GM12878 (cell line): ENCODE data around the gene STRN4. TPM values are rescaled to one million over a fixed set of nuclear protein-coding genes. Genes with fewer than 3 reads are reported as not detected.
A peak's percentile ranks its signal among the peaks of the same experiment; 100 is the strongest.

Source experiments
- ATAC-seq: fragments of 200-7000 bp; cut with Tn5 transposase; 3 replicates; pipeline ENCODE4 v1.9.1; 2020; ENCODE audit warnings: mild to moderate bottlenecking, moderate library complexity
- BruUV-seq: library from RNA; stranded (reverse); fragments of 400-500 nt; replicated peaks from 2 replicates; lab custom pipeline; 2021; lab: Mats Ljungman, UMichigan
- CTCF ChIA-PET: fragments of 300-600 bp; sonication (Branson Sonifier 250); formaldehyde crosslinking; extraction: SDS; loops from one replicate; lab custom pipeline; 2021; ENCODE audit warnings: inconsistent platforms; lab: Yijun Ruan, JAX
- POLR2A ChIA-PET: fragments of 350-600 bp; formaldehyde crosslinking; extraction: SDS; loops from one replicate; lab custom pipeline; 2021; ENCODE audit warnings: inconsistent platforms; lab: Charles Lee
- RAD21 ChIA-PET: fragments of 300-600 bp; sonication (Branson Sonifier 250); formaldehyde crosslinking; loops from one replicate; lab custom pipeline; 2023; ENCODE audit warnings: antibody characterized with exemption; ENCODE audit not compliant: unreplicated experiment; lab: Charles Lee
- SMC1A ChIA-PET: fragments of 300-600 bp; sonication (Branson Sonifier 250); formaldehyde crosslinking; loops from one replicate; lab custom pipeline; 2023; ENCODE audit not compliant: unreplicated experiment, uncharacterized antibody; lab: Charles Lee
- DNase-seq: peaks from one replicate; pipeline ENCODE4 v3.0.0-alpha.2; 2011; ENCODE audit warnings: low read depth, low spot score
- FAIRE-seq: peaks from 3 replicates; lab custom pipeline; 2011; peaks lifted over from hg19 to GRCh38; lab: Jason Lieb, UNC
- H2AFZ ChIP-seq: 2 replicates; pipeline ENCODE4 v1.6.0; 2011; ENCODE audit warnings: low read depth, low read length, control low read depth; ENCODE audit not compliant: control insufficient read depth
- H3K27ac ChIP-seq: 2 replicates; pipeline ENCODE4 v1.5.1; 2011; ENCODE audit warnings: control low read depth; ENCODE audit not compliant: control insufficient read depth, insufficient read depth
- H3K27me3 ChIP-seq, 2 experiments: replicated peaks in 1 of 2; 2 replicates each; pipeline versions ENCODE4 v1.6.0 to v1.6.1; 2011; ENCODE audit warnings: low read length in 1 of 2; ENCODE audit not compliant: control insufficient read depth in 2 of 2, insufficient read depth in 2 of 2
- H3K36me3 ChIP-seq, 2 experiments: 2 replicates each; pipeline ENCODE4 v1.5.1; 2011; ENCODE audit warnings: low read length in 1 of 2; ENCODE audit not compliant: control insufficient read depth in 2 of 2, insufficient read depth in 2 of 2
- H3K4me1 ChIP-seq: 2 replicates; pipeline ENCODE4 v1.6.1; 2011; ENCODE audit warnings: mild to moderate bottlenecking, low read length, moderate library complexity, mixed read lengths; ENCODE audit not compliant: control insufficient read depth, insufficient read depth
- H3K4me2 ChIP-seq: 2 replicates; pipeline ENCODE4 v1.6.0; 2011; ENCODE audit warnings: control low read depth; ENCODE audit not compliant: control insufficient read depth, insufficient read depth
- H3K4me3 ChIP-seq: fragments of 200-600 bp; sonication (generic); 2 replicates; pipeline ENCODE4 v1.5.1; 2016
- H3K79me2 ChIP-seq: 2 replicates; pipeline ENCODE4 v1.6.0; 2011; ENCODE audit warnings: low read length; ENCODE audit not compliant: control insufficient read depth, insufficient read depth
- H3K9ac ChIP-seq: 2 replicates; pipeline ENCODE4 v1.8.0; 2011; ENCODE audit warnings: low read length, control low read depth, mixed read lengths; ENCODE audit not compliant: control insufficient read depth, insufficient read depth
- H3K9me3 ChIP-seq: replicated peaks from 3 replicates; pipeline ENCODE4 v1.5.1; 2011; ENCODE audit warnings: mild to moderate bottlenecking, low read length; ENCODE audit not compliant: control insufficient read depth, insufficient read depth
- H4K20me1 ChIP-seq: 2 replicates; pipeline ENCODE4 v1.6.0; 2011; ENCODE audit not compliant: control insufficient read depth, insufficient read depth
- BHLHE40 ChIP-seq, 2 experiments: fragments of 450-650 bp in 1 of 2; IDR thresholded peaks; 2 replicates each; pipeline ENCODE4 v1.6.1; 2011 to 2017; ENCODE audit warnings: low read depth in 2 of 2, borderline replicate concordance in 1 of 2, improper control_type of control experiment in 1 of 2, low read length in 1 of 2, mild to moderate bottlenecking in 1 of 2
- CHD1 ChIP-seq: IDR thresholded peaks from 2 replicates; pipeline ENCODE4 v1.6.1; 2012; ENCODE audit warnings: low read depth, low read length, improper control_type of control experiment
- CHD2 ChIP-seq: IDR thresholded peaks from 2 replicates; pipeline ENCODE4 v1.6.1; 2011; ENCODE audit warnings: low read depth, low read length, improper control_type of control experiment, borderline replicate concordance
- CUX1 ChIP-seq: IDR thresholded peaks from 2 replicates; pipeline ENCODE4 v1.6.1; 2012; ENCODE audit warnings: improper control_type of control experiment, low read depth, low read length; ENCODE audit not compliant: insufficient replicate concordance
- IKZF2 ChIP-seq, 2 experiments: fragments of 450-650 bp; IDR thresholded peaks; 2 replicates each; pipeline ENCODE4 v1.6.1; 2017; ENCODE audit warnings: mild to moderate bottlenecking in 2 of 2, moderate library complexity in 2 of 2
- SPI1 ChIP-seq: IDR thresholded peaks from 2 replicates; pipeline ENCODE4 v1.6.1; 2011; ENCODE audit warnings: low read depth, mild to moderate bottlenecking, low read length, moderate library complexity, borderline replicate concordance; ENCODE audit not compliant: insufficient read depth
- SUZ12 ChIP-seq: fragments of 200-600 bp; sonication (generic); IDR thresholded peaks from one replicate; pipeline ENCODE4 v1.6.1; 2018; ENCODE audit warnings: antibody characterized with exemption, mild to moderate bottlenecking; ENCODE audit not compliant: unreplicated experiment
- ZBTB40 ChIP-seq: fragments of 450-650 bp; IDR thresholded peaks from 2 replicates; pipeline ENCODE4 v1.6.1; 2016; ENCODE audit warnings: mild to moderate bottlenecking, moderate library complexity, borderline replicate concordance
- ZZZ3 ChIP-seq: IDR thresholded peaks from 2 replicates; pipeline ENCODE4 v1.6.1; 2011; ENCODE audit warnings: low read depth; ENCODE audit not compliant: control insufficient read depth, insufficient read length
- WGBS: methylation state at CpG from one replicate; pipeline ENCODE4 v1.1.6; 2016; ENCODE audit warnings: low lambda C conversion rate; ENCODE audit not compliant: insufficient replicate concordance, insufficient coverage; ENCODE audit errors: missing lambda C conversion rate; 5-methylcytosine and 5-hydroxymethylcytosine counted together
- in situ Hi-C: fragments of 300-500 bp; cut with MboI; formaldehyde crosslinking; loops from 9 replicates; pipeline ENCODE4 v1.14.3; 2018; ENCODE audit warnings: mixed read lengths
- intact Hi-C: fragments of 100-400 bp; cut with micrococcal nuclease; formaldehyde crosslinking; loops from one replicate; pipeline ENCODE4 v1.14.2; 2022; ENCODE audit not compliant: unreplicated experiment
- polyA plus RNA-seq, 11 experiments: library from polyadenylated mRNA; depleted of rRNA in 4 of 11; unstranded in 6 of 11; stranded (reverse) in 5 of 11; fragments of >200 nt; fragmentation: Nextera tagmentation in 4 of 11; fragmentation: Illumina TruSeq in 1 of 11; extraction: Ambion mirVana in 4 of 11; extraction: Trizol in 1 of 11; gene quantifications; 1 replicate in 1 of 11; 2 replicates in 10 of 11; pipeline versions ENCODE4 v1.2.1 to v1.2.3, GENCODE V29; 2011 to 2016; ENCODE audit warnings: inconsistent platforms in 2 of 11, missing spikeins in 2 of 11, low read depth in 1 of 11
- total RNA-seq, 4 experiments: library from RNA; depleted of rRNA in 3 of 4; stranded (reverse); fragments of >200 nt in 3 of 4; fragmentation: Illumina TruSeq in 1 of 4; extraction: Trizol in 1 of 4; gene quantifications; 2 replicates each; pipeline versions ENCODE4 v1.2.1 to v1.2.3, GENCODE V29; 2013 to 2021
- TF ChIP-seq, protein P1 (sequence below): IDR thresholded peaks from 2 replicates; pipeline ENCODE4 v1.6.1; 2012; ENCODE audit warnings: low read depth, low read length, improper control_type of control experiment
- TF ChIP-seq, protein P2 (sequence below): IDR thresholded peaks from 2 replicates; pipeline ENCODE4 v1.6.1; 2011; ENCODE audit warnings: borderline replicate concordance, low read depth, mild to moderate bottlenecking, moderate library complexity, low read length; ENCODE audit not compliant: insufficient read depth, poor library complexity, severe bottlenecking

The STRN4 gene
- total and polyA plus RNA-seq, 10 of the 15 experiments (the other 5 are each of a cell fraction or from before 2014, with no cell fraction given): 0.42 to 62.8 (median 22.5) TPM

GRCh38 chr19:46791944-46792343 is 45.7 kb upstream of the STRN4 start:
- 40% methylated on average over 5 of the region's 5 CpGs for WGBS
- Histone ChIP-seq H3K27ac (no peak overlapping the region), H4K20me1 (no peaks in the 10 kb centered on the region), H3K27me3 (no peaks in the 10 kb centered on the region; a peak in 1 of 4 replicates), H3K4me3 (no peak overlapping the region), H3K4me2 (no peak overlapping the region), H3K4me1 (no peaks in the 10 kb centered on the region), H2AFZ (no peak overlapping the region; the same call in 1 of the 2 replicates), H3K9ac (no peak overlapping the region), H3K36me3 (no peaks in the 10 kb centered on the region), H3K9me3 (no peaks in the 10 kb centered on the region; the same call in 2 of the 3 replicates), H3K79me2 (peaks cover 15% of the 10 kb centered on the region)
- no peak for DNase-seq
- SMC1A ChIA-PET: no interaction called here
- FAIRE-seq: no peak
- POLR2A ChIA-PET: interaction anchor here (1.3 kb wide), 1 partner anchor 10 kb away, joined by 6 read pairs; no protein-coding TSS in a partner anchor
- RAD21 ChIA-PET: interaction anchor here (0.6 kb wide), 1 partner anchor 33 kb away, joined by 3 read pairs; no protein-coding TSS in a partner anchor
- no TSS peak for BruUV-seq
- CTCF ChIA-PET: no interaction called here
- ATAC-seq: no peak
- intact Hi-C loops: no loop called here
- in situ Hi-C loops: no loop called here
- TF ChIP-seq, protein P1, sequence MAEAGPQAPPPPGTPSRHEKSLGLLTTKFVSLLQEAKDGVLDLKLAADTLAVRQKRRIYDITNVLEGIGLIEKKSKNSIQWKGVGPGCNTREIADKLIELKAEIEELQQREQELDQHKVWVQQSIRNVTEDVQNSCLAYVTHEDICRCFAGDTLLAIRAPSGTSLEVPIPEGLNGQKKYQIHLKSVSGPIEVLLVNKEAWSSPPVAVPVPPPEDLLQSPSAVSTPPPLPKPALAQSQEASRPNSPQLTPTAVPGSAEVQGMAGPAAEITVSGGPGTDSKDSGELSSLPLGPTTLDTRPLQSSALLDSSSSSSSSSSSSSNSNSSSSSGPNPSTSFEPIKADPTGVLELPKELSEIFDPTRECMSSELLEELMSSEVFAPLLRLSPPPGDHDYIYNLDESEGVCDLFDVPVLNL: no peak
- TF ChIP-seq IKZF2 (IDR thresholded peaks at IDR 0.05): peak in 1 of 2 experiments; percentile 13; a peak in 1 of 4 replicates
- no peak for TF ChIP-seq BHLHE40 (IDR thresholded peaks at IDR 0.05; ENCODE audit: borderline replicate concordance in 1 of 2, low read depth in 2 of 2, low read length in 1 of 2)
- TF ChIP-seq CUX1: no peak
- TF ChIP-seq ZBTB40: no peak
- no peak for TF ChIP-seq CHD1
- TF ChIP-seq SUZ12: no peak
- TF ChIP-seq SPI1: 0 out of 2 replicates have a peak, but pooled peaks have one; percentile 23
- TF ChIP-seq, protein P2, sequence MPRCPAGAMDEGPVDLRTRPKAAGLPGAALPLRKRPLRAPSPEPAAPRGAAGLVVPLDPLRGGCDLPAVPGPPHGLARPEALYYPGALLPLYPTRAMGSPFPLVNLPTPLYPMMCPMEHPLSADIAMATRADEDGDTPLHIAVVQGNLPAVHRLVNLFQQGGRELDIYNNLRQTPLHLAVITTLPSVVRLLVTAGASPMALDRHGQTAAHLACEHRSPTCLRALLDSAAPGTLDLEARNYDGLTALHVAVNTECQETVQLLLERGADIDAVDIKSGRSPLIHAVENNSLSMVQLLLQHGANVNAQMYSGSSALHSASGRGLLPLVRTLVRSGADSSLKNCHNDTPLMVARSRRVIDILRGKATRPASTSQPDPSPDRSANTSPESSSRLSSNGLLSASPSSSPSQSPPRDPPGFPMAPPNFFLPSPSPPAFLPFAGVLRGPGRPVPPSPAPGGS: no peak
- no peak for TF ChIP-seq ZZZ3
- TF ChIP-seq CHD2: no peak
